SK-N-SH (cell line): Measurements from ENCODE around the gene PSMD4. TPM values are rescaled to one million over a fixed set of nuclear protein-coding genes. Genes with fewer than 3 reads are reported as not detected.

Experiments
- CTCF ChIA-PET: fragments of 300-600, 350-600 bp; formaldehyde crosslinking; extraction: SDS; loops from one replicate; lab custom pipeline; 2021; lab: Yijun Ruan, JAX
- POLR2A ChIA-PET: fragments of 350-600 bp; sonication (Branson Sonifier 250); formaldehyde crosslinking; extraction: SDS; loops from one replicate; lab custom pipeline; 2020; ENCODE audit warnings: antibody characterized with exemption, inconsistent platforms; lab: Yijun Ruan, JAX
- DNase-seq: peaks from one replicate; pipeline ENCODE4 v3.0.0; 2012
- H2AFZ ChIP-seq: fragments of 200-600 bp; sonication (generic); 2 replicates; pipeline ENCODE4 v1.8.1; 2016; ENCODE audit warnings: antibody characterized with exemption, mild to moderate bottlenecking, low read depth
- H3F3A ChIP-seq: fragments of 200-600 bp; sonication (generic); replicated peaks from 2 replicates; pipeline ENCODE3; 2016; ENCODE audit warnings: antibody characterized with exemption, mild to moderate bottlenecking; ENCODE audit not compliant: insufficient read depth
- H3K27ac ChIP-seq, 2 experiments: fragments of 200-500 bp in 1 of 2; fragments of 200-600 bp in 1 of 2; sonication (Bioruptor generic) in 1 of 2; sonication (generic), shearing (Covaris generic) in 1 of 2; 2 replicates each; pipeline versions ENCODE4 v1.5.1 to v1.6.1; 2014 to 2016; ENCODE audit warnings: low read depth in 2 of 2, inconsistent platforms in 1 of 2, low read length in 1 of 2, mild to moderate bottlenecking in 1 of 2, mixed read lengths in 1 of 2
- H3K27me3 ChIP-seq: fragments of 200-600 bp; sonication (generic), shearing (Covaris generic); 2 replicates; pipeline ENCODE4 v1.6.1; 2016; ENCODE audit warnings: mixed run types; ENCODE audit not compliant: insufficient read depth
- H3K36me3 ChIP-seq, 2 experiments: fragments of 200-500 bp in 1 of 2; fragments of 200-600 bp in 1 of 2; sonication (Bioruptor generic) in 1 of 2; sonication (generic) in 1 of 2; replicated peaks in 1 of 2; 2 replicates each; pipeline versions ENCODE3 to v1.5.1; 2014 to 2016; ENCODE audit warnings: low read length in 1 of 2, mild to moderate bottlenecking in 1 of 2; ENCODE audit not compliant: insufficient read depth in 2 of 2, control insufficient read depth in 1 of 2
- H3K4me1 ChIP-seq, 2 experiments: fragments of 200-500 bp in 1 of 2; fragments of 200-600 bp in 1 of 2; sonication (Bioruptor generic) in 1 of 2; sonication (generic), shearing (Covaris generic) in 1 of 2; 2 replicates each; pipeline versions ENCODE4 v1.5.1 to v1.6.1; 2014 to 2016; ENCODE audit warnings: low read depth in 1 of 2, low read length in 1 of 2, mixed run types in 1 of 2; ENCODE audit not compliant: insufficient read depth in 2 of 2, control insufficient read depth in 1 of 2
- H3K4me2 ChIP-seq: fragments of 200-600 bp; sonication (generic), shearing (Covaris generic); 2 replicates; pipeline ENCODE4 v1.6.1; 2017; ENCODE audit warnings: mixed run types
- H3K4me3 ChIP-seq, 2 experiments: fragments of 200-500 bp in 1 of 2; fragments of 200-600 bp in 1 of 2; sonication (Bioruptor generic) in 1 of 2; sonication (generic), shearing (Covaris generic) in 1 of 2; 2 replicates each; pipeline versions ENCODE4 v1.5.1 to v1.8.1; 2014 to 2016; ENCODE audit warnings: low read depth in 2 of 2, inconsistent platforms in 1 of 2, low read length in 1 of 2, mild to moderate bottlenecking in 1 of 2, mixed read lengths in 1 of 2, moderate library complexity in 1 of 2
- H3K79me2 ChIP-seq: fragments of 200-600 bp; sonication (generic); 2 replicates; pipeline ENCODE4 v1.8.1; 2017; ENCODE audit warnings: mild to moderate bottlenecking; ENCODE audit not compliant: insufficient read depth
- H3K9ac ChIP-seq: fragments of 200-600 bp; sonication (generic); 2 replicates; pipeline ENCODE4 v1.6.1; 2017; ENCODE audit warnings: mixed run types
- H3K9me2 ChIP-seq: fragments of 200-600 bp; sonication (generic); 2 replicates; pipeline ENCODE4 v1.6.1; 2017; ENCODE audit warnings: mixed run types
- H3K9me3 ChIP-seq: fragments of 200-600 bp; sonication (generic); 2 replicates; pipeline ENCODE4 v1.6.1; 2017; ENCODE audit warnings: mixed run types, mild to moderate bottlenecking, moderate library complexity
- H4K20me1 ChIP-seq: fragments of 200-600 bp; sonication (generic); 2 replicates; pipeline ENCODE4 v1.6.1; 2017; ENCODE audit warnings: mild to moderate bottlenecking, mixed run types; ENCODE audit not compliant: insufficient read depth
- CTCF ChIP-seq: fragments of 200-600 bp; sonication (generic); IDR thresholded peaks from 2 replicates; pipeline ENCODE4 v1.6.1; 2017; ENCODE audit warnings: antibody characterized with exemption, mild to moderate bottlenecking, moderate library complexity
- EZH2phosphoT487 ChIP-seq: fragments of 200-600 bp; sonication (generic); IDR thresholded peaks from 2 replicates; pipeline ENCODE4 v1.6.1; 2017; ENCODE audit warnings: low read depth, mixed run types, mild to moderate bottlenecking, antibody characterized with exemption, moderate library complexity, borderline replicate concordance
- GABPA ChIP-seq: IDR thresholded peaks from 2 replicates; pipeline ENCODE4 v1.4.0; 2012; ENCODE audit warnings: low read depth, mild to moderate bottlenecking
- MAX ChIP-seq: IDR thresholded peaks from 2 replicates; pipeline ENCODE4 v1.4.0; 2012; ENCODE audit warnings: low read depth
- MXI1 ChIP-seq: IDR thresholded peaks from 2 replicates; pipeline ENCODE4 v1.6.1; 2012; ENCODE audit warnings: mild to moderate bottlenecking, low read depth, low read length, improper control_type of control experiment
- RCOR1 ChIP-seq: fragments of 150-350 bp; IDR thresholded peaks from 2 replicates; pipeline ENCODE4 v1.6.1; 2017; ENCODE audit warnings: antibody characterized with exemption, low read length
- REST ChIP-seq: IDR thresholded peaks from 2 replicates; pipeline ENCODE4 v1.6.1; 2012; ENCODE audit warnings: mild to moderate bottlenecking, low read depth, low read length, moderate library complexity
- SMC3 ChIP-seq: IDR thresholded peaks from 2 replicates; pipeline ENCODE4 v1.6.1; 2012; ENCODE audit warnings: low read depth, low read length, improper control_type of control experiment
- WGBS: methylation state at CpG from one replicate; pipeline ENCODE4 v1.1.6; 2017; ENCODE audit warnings: low lambda C conversion rate; 5-methylcytosine and 5-hydroxymethylcytosine counted together
- polyA plus RNA-seq, 3 experiments: library from polyadenylated mRNA; depleted of rRNA; stranded (reverse); fragments of >200 nt; gene quantifications; 2 replicates each; pipeline ENCODE4 v1.2.3, GENCODE V29; 2012

The PSMD4 gene
- polyA plus RNA-seq, 1 of the 3 experiments (the other 2 are of a cell fraction) = 419 TPM

DNA sequence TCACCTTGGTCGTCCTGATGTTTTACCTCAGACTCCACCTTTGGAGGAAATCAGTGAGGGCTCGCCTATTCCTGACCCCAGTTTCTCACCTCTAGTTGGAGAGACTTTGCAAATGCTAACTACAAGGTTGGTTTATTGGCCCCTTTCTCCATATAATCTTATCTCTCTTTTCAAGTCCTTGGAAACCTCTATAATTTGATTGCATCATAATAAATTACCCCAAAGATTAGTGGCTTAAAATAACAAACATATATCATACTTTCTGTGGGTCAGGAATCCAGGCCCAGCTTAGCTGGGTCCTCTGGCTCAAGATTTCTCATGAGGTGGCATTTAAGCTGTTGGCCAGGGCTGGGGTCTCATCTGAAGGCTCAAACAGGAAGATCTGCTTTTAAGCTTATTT lies 12.1 kb upstream of the PSMD4 start:
- 96% methylated on average over 2 of the region's 2 CpGs for WGBS
- no peak for DNase-seq
- H3K4me3 ChIP-seq = no peak overlapping the region
- no peak overlapping the region for H3K9ac ChIP-seq
- no peak overlapping the region for H3K4me2 ChIP-seq
- TF ChIP-seq MXI1 (no peak), EZH2phosphoT487 (no peak), CTCF (no peak), MAX (no peak)
- ChIA-PET CTCF (interaction anchor here (1.1 to 3.2 kb wide), 3 partner anchors 9 to 99 kb away, joined by 3 to 15 read pairs (median 4); no protein-coding TSS in a partner anchor), POLR2A (no interaction called here)
- H3K79me2 ChIP-seq = peaks cover 17% of the 10 kb centered on the region; the same call in 1 of the 2 replicates
- H3K36me3 ChIP-seq = peaks cover 77 to 83% of the 10 kb centered on the region in 2 experiments
- peaks cover 0 to 6% of the 10 kb centered on the region in 2 experiments; a peak in 2 of 4 replicates for H3K4me1 ChIP-seq
- H3K27ac ChIP-seq = no peak overlapping the region
- H3K9me2 ChIP-seq = no peaks in the 10 kb centered on the region
- peaks cover 22% of the 10 kb centered on the region for H3F3A ChIP-seq
- H3K9me3 ChIP-seq = no peaks in the 10 kb centered on the region
- no peaks in the 10 kb centered on the region for H3K27me3 ChIP-seq
- peaks cover 4% of the 10 kb centered on the region for H4K20me1 ChIP-seq
- no peak overlapping the region for H2AFZ ChIP-seq

- no peaks in the 10 kb centered on the region for H3K27me3 ChIP-seq
- peaks cover 76 to 90% of the 10 kb centered on the region in 2 experiments for H3K36me3 ChIP-seq
- no peak for DNase-seq
- no peak overlapping the region for H3K9ac ChIP-seq
- H2AFZ ChIP-seq = no peak overlapping the region
- WGBS = 77% methylated on average over 5 of the region's 5 CpGs
- H3K4me3 ChIP-seq = no peak overlapping the region
- H4K20me1 ChIP-seq = no peaks in the 10 kb centered on the region
- H3K79me2 ChIP-seq = peaks cover 17% of the 10 kb centered on the region; the same call in 1 of the 2 replicates
- peaks cover 16% of the 10 kb centered on the region for H3F3A ChIP-seq
- ChIA-PET POLR2A (no interaction called here), CTCF (interaction anchor here (3.2 kb wide), 1 partner anchor 8 kb away, joined by 15 read pairs; no protein-coding TSS in a partner anchor)
- H3K9me2 ChIP-seq = no peaks in the 10 kb centered on the region
- H3K9me3 ChIP-seq = no peaks in the 10 kb centered on the region
- H3K4me1 ChIP-seq = no peaks in the 10 kb centered on the region; a peak in 1 of 4 replicates
- TF ChIP-seq MAX = no peak
- no peak for TF ChIP-seq GABPA
- no peak for TF ChIP-seq RCOR1
- TF ChIP-seq REST = no peak
- TF ChIP-seq SMC3 = no peak
- no peak for TF ChIP-seq MXI1
- H3K27ac ChIP-seq = no peak overlapping the region
- H3K4me2 ChIP-seq = no peak overlapping the region
These were observed 10.8 kb upstream of the PSMD4 start for GRCh38 chr1:151243683-151244216.
